K562 (cell line): ENCODE data around the gene CSAD. TPM values are rescaled to one million over a fixed set of nuclear protein-coding genes. Genes with fewer than 3 reads are reported as not detected.
"Not testable (repeated sequence)": the region's sequence is repeated elsewhere in the genome, so short reads cannot be mapped to it uniquely, and the experiment has no call there.

ENCODE experiments used
- ATAC-seq: fragments of 200-7000 bp; cut with Tn5 transposase; 3 replicates; pipeline ENCODE4 v1.9.1; 2020; ENCODE audit warnings: moderate library complexity
- BruUV-seq: library from RNA; stranded (reverse); fragments of 400-500 nt; replicated peaks from 2 replicates; lab custom pipeline; 2021; lab: Mats Ljungman, UMichigan
- CTCF ChIA-PET: fragments of 300-600 bp; formaldehyde crosslinking; extraction: SDS; loops from one replicate; lab custom pipeline; 2021; ENCODE audit warnings: low intra/inter-chr PET ratio; lab: Yijun Ruan, JAX
- POLR2A ChIA-PET: fragments of 300-600, 350-650 bp; sonication (Branson Sonifier 250); formaldehyde crosslinking; extraction: SDS; loops from one replicate; lab custom pipeline; 2021; ENCODE audit warnings: antibody characterized with exemption, inconsistent platforms; lab: Yijun Ruan, JAX
- DNase-seq, 4 experiments: peaks; one replicate each; pipeline versions ENCODE4 v3.0.0 to v3.0.0-alpha.2; 2011 to 2018; ENCODE audit warnings: low spot score in 3 of 4, mixed read lengths in 3 of 4; ENCODE audit errors: extremely low read depth in 1 of 4
- FAIRE-seq: peaks from 2 replicates; lab custom pipeline; 2011; peaks lifted over from hg19 to GRCh38; lab: Jason Lieb, UNC
- H2AFZ ChIP-seq: 2 replicates; pipeline ENCODE4 v1.6.0; 2011; ENCODE audit warnings: low read depth, low read length, control low read depth, inconsistent platforms
- H3K27ac ChIP-seq: fragments of 200-600 bp; 3 replicates; pipeline ENCODE4 v1.8.0; 2011; ENCODE audit warnings: low read depth, mild to moderate bottlenecking, control low read depth, inconsistent platforms, low read length, moderate library complexity, mixed read lengths; ENCODE audit errors: extremely low read depth
- H3K27me3 ChIP-seq, 2 experiments: fragments of 300-600 bp in 1 of 2; 2 replicates in 1 of 2; 3 replicates in 1 of 2; pipeline versions ENCODE4 v1.6.0 to v1.8.0; 2011; ENCODE audit warnings: inconsistent platforms in 2 of 2, low read length in 2 of 2, mild to moderate bottlenecking in 1 of 2, mixed read lengths in 1 of 2, moderate library complexity in 1 of 2; ENCODE audit not compliant: control insufficient read depth in 2 of 2, insufficient read depth in 2 of 2
- H3K36me3 ChIP-seq: fragments of 300-600 bp; 3 replicates; pipeline ENCODE4 v1.8.0; 2011; ENCODE audit warnings: mild to moderate bottlenecking, low read length, inconsistent platforms; ENCODE audit not compliant: control insufficient read depth, insufficient read depth
- H3K4me1 ChIP-seq, 2 experiments: fragments of 200-600 bp in 1 of 2; replicated peaks in 1 of 2; 2 replicates in 1 of 2; 3 replicates in 1 of 2; pipeline versions ENCODE4 v1.5.1 to v1.8.0; 2011; ENCODE audit warnings: inconsistent platforms in 2 of 2, low read length in 2 of 2, mild to moderate bottlenecking in 1 of 2, mixed read lengths in 1 of 2, moderate library complexity in 1 of 2; ENCODE audit not compliant: control insufficient read depth in 2 of 2, insufficient read depth in 2 of 2
- H3K4me2 ChIP-seq: 2 replicates; pipeline ENCODE4 v1.6.1; 2011; ENCODE audit warnings: low read length, control low read depth, inconsistent platforms, mixed read lengths; ENCODE audit not compliant: insufficient read depth
- H3K4me3 ChIP-seq: fragments of 200-600 bp; sonication (generic), shearing (Covaris generic); 2 replicates; pipeline ENCODE4 v1.5.1; 2016; ENCODE audit warnings: control low read depth, inconsistent platforms
- H3K79me2 ChIP-seq: fragments of 200-600 bp; 3 replicates; pipeline ENCODE4 v1.8.0; 2011; ENCODE audit warnings: low read length, inconsistent platforms; ENCODE audit not compliant: control insufficient read depth, insufficient read depth
- H3K9ac ChIP-seq, 2 experiments: 2 replicates each; pipeline versions ENCODE4 v1.6.0 to v1.6.1; 2011; ENCODE audit warnings: low read depth in 2 of 2, low read length in 2 of 2, control low read depth in 1 of 2, inconsistent platforms in 1 of 2, mild to moderate bottlenecking in 1 of 2, mixed read lengths in 1 of 2; ENCODE audit not compliant: insufficient read depth in 1 of 2
- H3K9me1 ChIP-seq: one replicate; pipeline ENCODE4 v1.6.0; 2011; ENCODE audit warnings: inconsistent platforms, mild to moderate bottlenecking, low read length, moderate library complexity; ENCODE audit not compliant: control insufficient read depth, insufficient read depth
- H3K9me3 ChIP-seq: replicated peaks from 2 replicates; pipeline ENCODE4 v1.5.1; 2011; ENCODE audit warnings: low read depth, low read length, inconsistent platforms; ENCODE audit not compliant: control insufficient read depth, insufficient read depth
- H4K20me1 ChIP-seq: replicated peaks from 2 replicates; pipeline ENCODE4 v1.6.1; 2011; ENCODE audit warnings: low read length, inconsistent platforms, mixed read lengths; ENCODE audit not compliant: control insufficient read depth, insufficient read depth
- ETV6 ChIP-seq, 3 experiments: fragments of 150-350 bp in 1 of 3; sonication (generic) in 1 of 3; formaldehyde crosslinking in 1 of 3; IDR thresholded peaks; 2 replicates each; pipeline versions ENCODE4 v1.6.1 to v1.8.0; 2014 to 2022; ENCODE audit warnings: borderline replicate concordance in 2 of 3, low read depth in 2 of 3, antibody characterized with exemption in 1 of 3, low read length in 1 of 3, mild to moderate bottlenecking in 1 of 3, missing genetic modification reagents in 1 of 3
- GTF2F1 ChIP-seq: IDR thresholded peaks from 2 replicates; pipeline ENCODE4 v1.6.1; 2011; ENCODE audit warnings: low read depth, low read length, improper control_type of control experiment
- HDGF ChIP-seq: fragments of 450-650 bp; IDR thresholded peaks from 2 replicates; pipeline ENCODE4 v1.6.1; 2016
- JUNB ChIP-seq: fragments of 450-650 bp; formaldehyde crosslinking; conservative IDR thresholded peaks from 2 replicates; pipeline ENCODE4 v1.4.0; 2020; ENCODE audit warnings: mild to moderate bottlenecking
- KDM2B ChIP-seq: fragments of 250-450 bp; sonication (Bioruptor Pico); IDR thresholded peaks from 2 replicates; pipeline ENCODE4 v1.8.0; 2021; ENCODE audit warnings: mild to moderate bottlenecking, moderate library complexity
- KDM5B ChIP-seq: fragments of 200-600 bp; sonication (generic); IDR thresholded peaks from 2 replicates; pipeline ENCODE4 v1.6.1; 2012; ENCODE audit warnings: low read depth, mild to moderate bottlenecking, moderate library complexity, low read length, control low read depth, inconsistent platforms; ENCODE audit not compliant: insufficient replicate concordance
- L3MBTL2 ChIP-seq: fragments of 450-650 bp; IDR thresholded peaks from 2 replicates; pipeline ENCODE4 v1.6.1; 2016; ENCODE audit warnings: mild to moderate bottlenecking, moderate library complexity
- MCM5 ChIP-seq: fragments of 450-650 bp; IDR thresholded peaks from 2 replicates; pipeline ENCODE4 v1.6.1; 2016; ENCODE audit warnings: low read depth
- NR2F6 ChIP-seq: fragments of 450-650 bp; formaldehyde crosslinking; IDR thresholded peaks from 2 replicates; pipeline ENCODE4 v1.4.0; 2020; ENCODE audit warnings: mild to moderate bottlenecking
- NR3C1 ChIP-seq: sonication (generic); formaldehyde crosslinking; IDR thresholded peaks from 2 replicates; pipeline ENCODE4 v1.8.1; 2022; ENCODE audit warnings: missing genetic modification reagents
- PHF8 ChIP-seq: fragments of 200-600 bp; sonication (generic); IDR thresholded peaks from 2 replicates; pipeline ENCODE4 v1.6.1; 2012; ENCODE audit warnings: mixed run types, mild to moderate bottlenecking, inconsistent platforms, low read length, moderate library complexity, borderline replicate concordance
- PPARD ChIP-seq: fragments of 250-450 bp; sonication (Bioruptor Pico); IDR thresholded peaks from 2 replicates; pipeline ENCODE4 v1.8.0; 2022; ENCODE audit warnings: inconsistent platforms, mild to moderate bottlenecking, moderate library complexity
- SAP30 ChIP-seq: fragments of 200-600 bp; sonication (generic); IDR thresholded peaks from 2 replicates; pipeline ENCODE4 v1.6.1; 2012; ENCODE audit warnings: borderline replicate concordance, low read depth, mild to moderate bottlenecking, moderate library complexity, low read length, control low read depth, inconsistent platforms; ENCODE audit not compliant: insufficient read depth, poor library complexity, severe bottlenecking
- SMARCC2 ChIP-seq: fragments of 450-650 bp; IDR thresholded peaks from 2 replicates; pipeline ENCODE4 v1.6.1; 2017; ENCODE audit warnings: antibody characterized with exemption, moderate library complexity, mild to moderate bottlenecking, low read depth
- ZFP30 ChIP-seq: fragments of 250-450 bp; sonication (Bioruptor Pico); IDR thresholded peaks from 2 replicates; pipeline ENCODE4 v1.8.0; 2022; ENCODE audit warnings: moderate library complexity, mild to moderate bottlenecking, inconsistent platforms, borderline replicate concordance
- ZNF830 ChIP-seq: fragments of 250-450 bp; sonication (Bioruptor Pico); IDR thresholded peaks from 2 replicates; pipeline ENCODE4 v1.5.0; 2021; ENCODE audit warnings: mild to moderate bottlenecking
- WGBS: fragments of 100-300 bp; shearing (Covaris generic); methylation state at CpG from one replicate; pipeline ENCODE4 v1.1.6; 2016; ENCODE audit warnings: low coverage, mixed read lengths; ENCODE audit not compliant: insufficient coverage; ENCODE audit errors: missing lambda C conversion rate; 5-methylcytosine and 5-hydroxymethylcytosine counted together
- in situ Hi-C: fragments of 300-500 bp; cut with MboI; formaldehyde crosslinking; loops from 4 replicates; pipeline ENCODE4 v1.15.0; 2018; ENCODE audit warnings: inconsistent platforms, mixed read lengths
- intact Hi-C: fragments of 100-400 bp; cut with micrococcal nuclease; formaldehyde crosslinking; loops from 2 replicates; pipeline ENCODE4 v1.14.2; 2022
- polyA plus RNA-seq, 8 experiments: library from polyadenylated mRNA; depleted of rRNA in 4 of 8; stranded (reverse) in 5 of 8; unstranded in 3 of 8; fragments of >200 nt; fragmentation: Nextera tagmentation in 2 of 8; fragmentation: Illumina TruSeq in 1 of 8; extraction: Ambion mirVana in 2 of 8; extraction: Trizol in 1 of 8; gene quantifications; 2 replicates each; pipeline versions ENCODE4 v1.2.1 to v1.2.3, GENCODE V29; 2011 to 2014; ENCODE audit warnings: inconsistent platforms in 1 of 8, missing spikeins in 1 of 8
- total RNA-seq, 7 experiments: library from RNA; depleted of rRNA in 6 of 7; stranded (reverse); fragments of >200 nt in 6 of 7; fragmentation: Illumina TruSeq in 2 of 7; extraction: Trizol in 2 of 7; gene quantifications; 2 replicates each; pipeline versions ENCODE4 v1.2.1 to v1.2.3, GENCODE V29; 2011 to 2021; ENCODE audit warnings: low replicate concordance in 1 of 7
- TF ChIP-seq, protein P1 (sequence below): IDR thresholded peaks from 2 replicates; pipeline ENCODE4 v1.6.1; 2011; ENCODE audit not compliant: insufficient read length; ENCODE audit errors: extremely low read depth
- TF ChIP-seq, protein P2 (sequence below): fragments of 450-650 bp; formaldehyde crosslinking; IDR thresholded peaks from 2 replicates; pipeline ENCODE4 v1.4.0; 2022; ENCODE audit warnings: mild to moderate bottlenecking, moderate library complexity

Gene CSAD
- total and polyA plus RNA-seq, 9 of the 15 experiments (the other 6 are each of a cell fraction or from before 2014, with no cell fraction given): 1.8 to 19.6 (median 8.1) TPM

DNA sequence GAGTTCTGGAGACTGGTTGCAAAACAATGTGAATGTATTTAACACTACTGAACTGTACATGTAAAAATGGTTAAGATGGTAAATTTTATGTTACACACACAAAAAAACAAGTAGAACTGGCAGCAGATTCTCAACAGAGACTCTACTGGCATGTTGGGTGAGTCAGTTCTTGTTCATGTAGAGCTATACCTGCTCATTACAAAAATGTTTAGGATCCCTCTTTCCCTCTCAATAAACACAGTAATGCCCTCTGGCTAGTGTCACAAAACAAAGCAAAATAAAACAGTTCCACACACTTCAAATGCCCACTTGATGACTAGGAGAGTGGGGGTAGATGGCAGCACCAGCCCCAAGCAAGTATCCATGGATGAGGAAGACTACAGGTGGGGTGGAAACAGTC, 13.9 kb downstream of the CSAD start:
- no TSS peak for BruUV-seq
- FAIRE-seq: no peak
- POLR2A ChIA-PET: no interaction called here

GRCh38 chr12:53163008-53163407, 17.7 kb downstream of the CSAD start:
- H2AFZ ChIP-seq, CTCF ChIA-PET, H3K9me3 ChIP-seq, H3K79me2 ChIP-seq, in situ Hi-C loops, BruUV-seq, POLR2A ChIA-PET, H3K36me3 ChIP-seq, H3K27ac ChIP-seq, ATAC-seq, H3K9me1 ChIP-seq, H3K4me2 ChIP-seq, H3K27me3 ChIP-seq, H4K20me1 ChIP-seq, intact Hi-C loops, DNase-seq, FAIRE-seq, H3K4me3 ChIP-seq, H3K9ac ChIP-seq: not testable (repeated sequence)
- 59% methylated on average over 2 of the region's 2 CpGs for WGBS
- H3K4me1 ChIP-seq: peaks cover 11 to 15% of the 10 kb centered on the region in 2 experiments; a peak in 4 of 5 replicates

More for the DNA sequence above, 13.9 kb downstream of the CSAD start:
- Histone ChIP-seq H3K9me1 (no peaks in the 10 kb centered on the region), H3K27ac (no peak overlapping the region), H3K9me3 (no peaks in the 10 kb centered on the region), H3K79me2 (no peaks in the 10 kb centered on the region), H4K20me1 (no peaks in the 10 kb centered on the region), H2AFZ (no peak overlapping the region), H3K27me3 (no peaks in the 10 kb centered on the region), H3K36me3 (no peaks in the 10 kb centered on the region), H3K4me3 (no peak overlapping the region), H3K4me1 (peaks cover 9 to 12% of the 10 kb centered on the region in 2 experiments), H3K9ac (no peak overlapping the region), H3K4me2 (no peak overlapping the region)
- DNase-seq (no peak), ATAC-seq (no peak)
- CTCF ChIA-PET: no interaction called here
- in situ Hi-C loops: no loop called here
- intact Hi-C loops: no loop called here
- TF ChIP-seq MCM5 (no peak), NR2F6 (CRISPR knock-in tag) (no peak), ETV6 (IDR thresholded peaks at IDR 0.05; ENCODE audit: borderline replicate concordance in 1 of 2, low read depth in 2 of 2, low read length in 1 of 2) (no peak), ETV6 (CRISPR knock-in tag; IDR thresholded peaks at IDR 0.05; ENCODE audit: borderline replicate concordance) (no peak), L3MBTL2 (no peak), KDM5B (no peak), JUNB (CRISPR knock-in tag) (no peak), HDGF (no peak), NR3C1 (no peak), KDM2B (CRISPR knock-in tag) (no peak), PPARD (CRISPR knock-in tag) (no peak), PHF8 (no peak), GTF2F1 (no peak), SAP30 (no peak), SMARCC2 (no peak), ZFP30 (CRISPR knock-in tag) (no peak), ZNF830 (CRISPR knock-in tag) (no peak)
- TF ChIP-seq, protein P1, sequence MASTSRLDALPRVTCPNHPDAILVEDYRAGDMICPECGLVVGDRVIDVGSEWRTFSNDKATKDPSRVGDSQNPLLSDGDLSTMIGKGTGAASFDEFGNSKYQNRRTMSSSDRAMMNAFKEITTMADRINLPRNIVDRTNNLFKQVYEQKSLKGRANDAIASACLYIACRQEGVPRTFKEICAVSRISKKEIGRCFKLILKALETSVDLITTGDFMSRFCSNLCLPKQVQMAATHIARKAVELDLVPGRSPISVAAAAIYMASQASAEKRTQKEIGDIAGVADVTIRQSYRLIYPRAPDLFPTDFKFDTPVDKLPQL: no peak
- TF ChIP-seq, protein P2, sequence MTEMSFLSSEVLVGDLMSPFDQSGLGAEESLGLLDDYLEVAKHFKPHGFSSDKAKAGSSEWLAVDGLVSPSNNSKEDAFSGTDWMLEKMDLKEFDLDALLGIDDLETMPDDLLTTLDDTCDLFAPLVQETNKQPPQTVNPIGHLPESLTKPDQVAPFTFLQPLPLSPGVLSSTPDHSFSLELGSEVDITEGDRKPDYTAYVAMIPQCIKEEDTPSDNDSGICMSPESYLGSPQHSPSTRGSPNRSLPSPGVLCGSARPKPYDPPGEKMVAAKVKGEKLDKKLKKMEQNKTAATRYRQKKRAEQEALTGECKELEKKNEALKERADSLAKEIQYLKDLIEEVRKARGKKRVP: no peak
